Stimulated activated CD8-positive, alpha-beta memory T cell treated with anti-CD3 and anti-CD28 coated beads, Interleukin-4, amount 100 ng/mL, for 48 hours (primary cell): Measurements from ENCODE around the gene CLP1.
"Not testable (repeated sequence)": the region's sequence is repeated elsewhere in the genome, so short reads cannot be mapped to it uniquely, and the experiment has no call there.

Source experiments
- DNase-seq: peaks from one replicate; pipeline ENCODE4 v3.0.0-alpha.2; 2020

The CLP1 gene

DNA sequence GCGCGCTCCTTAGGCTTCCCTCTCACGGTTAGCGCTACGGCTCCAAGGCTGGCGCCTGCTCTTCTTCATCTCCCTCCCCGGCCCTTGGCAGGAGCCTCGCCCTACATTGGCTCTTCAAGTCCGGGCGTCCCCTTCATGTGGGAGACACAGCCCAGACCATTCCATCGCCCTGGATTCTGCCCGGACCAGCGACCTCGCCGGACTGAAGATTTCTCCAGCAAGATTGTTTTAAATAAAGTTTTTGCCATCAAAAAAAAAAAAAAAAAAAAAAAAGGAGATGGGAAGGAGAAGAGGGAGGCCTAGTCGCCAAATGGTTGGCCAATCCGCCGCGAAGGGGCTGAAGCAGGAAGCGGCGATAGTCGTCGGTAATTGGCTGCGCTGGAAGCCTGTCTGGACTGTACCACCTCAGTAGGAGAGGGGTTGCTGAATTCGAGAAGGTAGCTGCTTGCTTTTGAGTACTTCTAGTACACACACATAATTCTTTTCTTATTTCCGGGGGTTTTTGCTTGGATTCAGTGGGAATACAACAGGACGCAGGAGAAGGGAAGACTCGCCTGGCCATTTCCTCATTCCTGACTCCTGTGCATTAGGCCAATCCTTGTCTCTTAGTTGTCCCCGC is 9.7 kb downstream of the CLP1 start:
- DNase-seq, result peak; percentile 92

DNA sequence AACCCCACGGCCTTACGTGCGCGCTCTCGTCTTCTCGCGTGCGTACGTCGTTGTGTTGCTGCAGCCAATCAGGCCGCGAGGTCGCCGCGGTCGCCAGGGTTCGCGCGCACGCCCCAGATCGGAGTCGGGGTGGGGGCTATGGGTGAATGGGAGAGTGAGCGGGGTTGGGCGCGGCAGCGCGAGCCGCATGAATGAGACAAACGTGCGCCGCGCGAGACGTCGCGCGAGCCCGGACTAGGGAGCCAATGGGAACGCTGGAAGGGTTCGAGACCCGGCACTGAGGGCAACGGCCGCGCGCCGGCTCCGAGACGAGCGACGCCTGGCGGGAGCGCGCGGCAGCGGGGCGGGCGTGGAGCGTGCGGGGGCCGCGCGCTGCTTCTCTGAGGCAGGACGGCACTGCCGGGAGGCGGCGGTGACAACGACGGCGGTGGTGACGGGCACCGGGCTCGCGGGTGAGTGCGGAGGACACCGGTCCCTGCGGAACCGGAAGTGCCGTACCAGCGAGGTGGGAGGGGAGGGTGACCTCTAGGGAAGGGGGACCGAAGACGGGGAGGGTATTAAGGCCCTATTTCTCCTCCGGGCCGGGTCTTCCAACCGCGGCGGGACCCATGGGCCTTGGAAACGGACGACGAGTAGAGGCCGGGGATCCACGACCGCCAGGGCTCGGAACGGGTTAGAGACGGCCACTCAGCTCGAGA is 10.3 kb downstream of the CLP1 start, which contains the start of gene ZDHHC5:
TSS of gene ZDHHC5 (plus strand) at position 379 of the 698 bp plus-strand sequence. CDS start 4,977 bp downstream, outside the sequence.
- DNase-seq, result peak; percentile 99

DNA sequence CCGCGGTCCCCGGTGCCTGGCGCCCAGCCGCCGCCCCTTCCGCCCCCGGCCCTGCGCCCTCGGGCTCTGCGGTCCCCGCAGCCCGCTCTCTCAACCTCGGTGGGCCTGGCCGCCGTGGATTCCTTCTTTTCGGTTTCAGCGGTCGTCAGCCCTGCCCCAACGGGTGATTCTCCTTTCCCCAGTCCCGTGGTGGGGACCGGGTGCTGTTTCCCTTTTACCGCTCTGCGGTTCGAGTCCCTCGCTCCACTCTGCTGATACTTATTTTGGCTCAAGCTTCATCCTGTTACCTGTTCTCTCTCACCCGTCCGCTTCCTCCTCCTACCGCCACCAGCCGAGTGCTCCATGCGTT is 10.8 kb downstream of the CLP1 start:
- no peak for DNase-seq

DNA sequence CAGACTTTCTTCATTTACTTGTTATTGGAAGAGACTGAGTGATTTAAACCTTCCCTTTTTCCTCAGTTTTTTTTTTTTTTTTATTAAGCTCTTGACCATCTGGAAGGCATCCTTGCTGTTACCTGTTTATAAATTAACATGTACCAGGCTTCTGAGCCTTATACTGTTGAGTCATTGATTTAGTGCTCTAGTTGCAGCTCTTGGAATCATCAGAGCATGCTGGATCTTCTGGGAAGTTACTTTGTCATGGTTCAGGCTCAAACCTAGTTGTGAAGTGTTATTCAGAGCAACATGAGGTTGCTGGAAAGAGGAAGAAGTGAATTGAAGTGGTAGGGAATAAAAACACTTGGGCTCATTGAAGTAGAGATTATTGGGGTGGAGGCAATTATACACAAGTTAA is 16.7 kb downstream of the CLP1 start:
- DNase-seq, result no peak

DNA sequence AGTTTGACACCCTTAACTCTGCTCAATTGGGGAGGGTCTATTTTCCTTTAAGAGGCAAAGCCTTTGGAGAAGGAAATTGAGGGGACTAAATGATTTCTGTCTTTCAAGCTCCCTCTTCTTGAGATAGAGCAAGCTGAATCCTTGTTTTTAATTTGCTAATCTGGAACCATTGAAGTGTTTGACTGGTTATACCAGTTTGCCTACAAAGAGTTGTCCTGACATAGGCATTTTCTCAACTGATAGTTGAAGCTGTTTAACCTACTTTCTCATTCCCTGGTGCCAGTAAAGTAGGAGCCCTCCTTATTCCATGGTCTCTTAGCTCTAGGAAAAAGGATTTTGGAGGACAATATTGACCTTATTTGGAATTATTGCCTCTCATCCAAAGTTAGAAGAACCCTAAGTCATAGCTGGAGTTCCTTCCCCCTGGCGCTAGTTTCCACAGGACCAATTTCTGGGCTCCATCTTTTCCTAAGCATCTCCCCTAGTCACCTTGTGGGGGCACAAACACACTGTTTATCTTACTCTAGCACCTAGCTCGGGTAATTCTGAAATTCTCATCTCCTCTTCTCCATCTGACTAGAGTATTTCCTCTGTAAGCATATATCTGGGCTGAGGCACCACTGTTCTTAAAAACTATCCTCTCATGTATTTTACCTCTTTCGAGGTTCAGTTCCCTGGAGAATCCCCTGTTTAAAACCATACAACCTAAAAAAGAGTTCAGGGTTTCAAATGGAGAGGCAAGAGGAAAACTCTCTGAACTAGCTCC is 17.8 kb downstream of the CLP1 start:
- DNase-seq, result no peak

DNA sequence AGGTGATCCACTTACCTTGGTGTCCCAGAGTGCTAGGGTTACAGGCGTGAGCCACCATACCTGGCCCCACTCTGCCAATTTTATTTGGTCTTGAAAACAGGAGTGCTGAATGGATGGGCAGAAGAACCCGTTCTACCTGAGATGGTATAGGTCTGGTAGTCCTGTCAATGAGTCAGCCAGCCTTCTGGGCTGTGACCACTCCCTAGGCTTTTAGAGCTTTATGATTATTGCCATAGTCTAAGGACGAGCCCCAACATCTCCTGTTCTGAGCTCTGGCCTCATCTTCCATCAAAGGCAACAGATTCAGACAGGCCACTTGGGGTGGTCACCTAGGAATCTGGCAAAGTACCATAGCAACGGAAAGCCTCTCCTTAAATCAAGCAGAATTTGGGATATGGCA is 21.8 kb downstream of the CLP1 start:
- no peak for DNase-seq

DNA sequence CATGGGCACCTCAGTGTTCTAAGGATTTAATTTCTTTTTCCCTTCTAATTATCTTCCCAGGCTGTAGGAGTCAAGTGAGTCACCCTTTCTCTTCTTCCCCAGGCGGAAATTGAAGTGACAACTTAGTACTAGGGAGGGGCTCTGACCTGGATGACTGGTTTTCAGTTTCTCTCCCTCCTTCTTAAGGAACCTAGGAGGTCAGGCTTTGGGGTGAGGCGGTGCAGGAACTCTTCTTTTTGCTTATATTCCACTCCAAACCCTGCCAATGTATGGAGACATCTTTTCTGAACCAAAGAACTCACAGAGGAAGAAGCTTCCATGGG is 23.0 kb downstream of the CLP1 start:
- no peak for DNase-seq

DNA sequence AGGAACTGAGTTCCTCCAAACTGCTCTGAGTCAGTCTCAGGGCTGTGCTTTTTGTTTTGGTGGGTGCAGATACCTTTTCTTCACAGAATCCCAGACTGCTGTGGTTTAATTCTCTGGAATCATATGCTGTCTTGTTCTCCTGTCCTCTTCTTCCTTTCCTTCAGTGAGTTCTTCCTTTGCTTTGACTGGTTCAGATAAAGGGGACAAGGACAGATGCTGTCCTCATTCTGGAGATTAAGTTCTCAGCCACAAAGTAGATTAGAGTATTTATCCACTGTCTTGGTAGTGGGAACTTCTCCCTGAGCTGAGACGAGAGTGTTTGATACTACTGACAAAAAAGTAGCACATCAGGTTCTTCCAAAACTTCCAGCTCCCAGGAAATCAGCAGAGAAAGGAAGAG is 23.6 kb downstream of the CLP1 start:
- no peak for DNase-seq

DNA sequence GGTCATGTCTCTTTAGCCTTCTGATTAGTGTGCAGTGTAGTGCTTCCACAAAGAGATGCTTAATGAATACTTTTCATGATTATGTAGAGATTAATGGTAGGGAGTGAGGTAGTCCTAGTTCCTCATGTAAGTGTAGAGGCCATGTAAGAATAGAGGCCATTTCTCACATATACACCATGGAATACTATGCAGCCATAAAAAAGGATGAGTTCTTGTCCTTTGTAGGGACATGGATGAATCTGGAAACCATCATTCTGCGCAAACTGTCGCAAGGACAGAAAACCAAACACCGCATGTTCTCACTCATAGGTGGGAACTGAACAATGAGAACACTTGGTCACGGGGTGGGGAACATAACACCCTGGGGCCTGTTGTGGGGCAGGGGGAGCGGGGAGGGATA is 32.9 kb downstream of the CLP1 start:
- DNase-seq, result not testable (repeated sequence)

DNA sequence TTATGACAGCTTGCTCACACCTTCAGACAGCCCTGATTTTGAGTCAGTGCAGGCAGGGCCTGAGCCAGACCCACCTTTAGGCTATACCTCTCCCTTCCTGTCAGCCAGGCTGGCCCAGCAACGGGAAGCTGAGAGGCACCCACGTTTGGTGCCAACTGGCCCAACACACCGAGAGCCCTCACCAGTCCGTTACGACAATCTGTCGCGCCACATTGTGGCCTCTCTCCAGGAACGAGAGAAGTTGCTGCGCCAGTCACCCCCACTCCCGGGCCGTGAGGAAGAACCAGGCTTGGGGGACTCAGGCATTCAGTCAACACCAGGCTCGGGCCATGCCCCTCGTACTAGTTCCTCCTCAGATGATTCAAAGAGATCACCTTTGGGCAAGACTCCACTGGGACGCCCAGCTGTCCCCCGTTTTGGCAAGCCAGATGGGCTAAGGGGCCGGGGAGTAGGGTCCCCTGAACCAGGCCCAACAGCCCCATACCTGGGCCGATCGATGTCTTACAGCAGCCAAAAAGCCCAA is 41.3 kb downstream of the CLP1 start:
- DNase-seq, result no peak

DNA sequence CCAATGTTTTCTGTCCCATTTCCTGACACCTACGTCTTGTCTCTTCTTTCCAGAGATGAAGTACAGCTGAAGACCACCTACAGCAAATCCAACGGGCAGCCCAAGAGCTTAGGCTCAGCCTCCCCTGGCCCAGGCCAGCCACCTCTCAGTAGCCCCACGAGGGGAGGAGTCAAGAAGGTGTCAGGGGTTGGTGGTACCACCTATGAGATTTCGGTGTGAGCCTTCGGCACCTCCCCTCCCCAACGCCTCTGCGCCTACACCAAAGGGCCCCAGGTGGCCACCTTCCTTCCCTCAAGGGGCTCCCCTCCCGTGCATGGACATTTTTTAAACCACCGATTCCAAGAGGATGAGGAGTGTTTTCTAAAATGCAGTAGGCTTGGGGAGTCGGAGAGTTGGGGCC is 42.3 kb downstream of the CLP1 start:
- no peak for DNase-seq

DNA sequence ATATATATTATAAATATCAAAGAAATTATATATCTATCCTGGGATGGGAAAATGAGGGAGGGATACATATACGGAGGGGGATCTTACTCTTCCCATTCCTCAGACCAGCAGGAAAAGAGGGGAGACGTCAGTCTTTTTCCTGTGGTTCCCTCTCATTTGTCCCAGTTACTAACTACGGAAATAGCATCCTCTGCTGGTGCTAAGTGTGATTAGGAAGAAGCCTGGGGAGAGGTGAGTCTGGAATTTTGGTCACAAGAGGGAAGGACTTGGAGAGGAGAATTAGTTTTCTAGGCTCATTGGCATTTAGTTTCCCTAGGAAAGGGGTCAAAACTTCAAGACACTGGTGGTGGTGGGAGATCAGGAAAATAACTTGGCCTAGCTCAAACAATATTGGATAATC is 42.9 kb downstream of the CLP1 start:
- no peak for DNase-seq

DNA sequence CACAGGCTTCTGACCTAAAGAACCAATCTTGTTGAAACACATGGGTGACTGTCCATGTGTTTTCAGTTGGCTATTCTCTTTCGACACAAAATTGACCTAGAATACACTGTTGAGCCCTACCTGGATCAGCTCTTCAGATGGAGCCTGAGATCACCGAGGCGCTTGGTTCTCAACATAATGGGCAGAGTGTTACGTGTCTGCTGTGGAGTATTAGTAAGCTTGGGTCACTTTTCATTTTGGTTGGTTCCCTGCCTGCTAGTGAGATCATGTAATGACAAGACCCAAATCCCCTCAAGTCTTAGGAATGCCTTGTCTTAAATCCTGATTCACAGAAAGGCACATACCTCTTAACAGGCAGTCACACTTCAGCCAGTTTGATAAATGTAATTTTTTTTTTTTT is 45.8 kb downstream of the CLP1 start:
- DNase-seq, result no peak

DNA sequence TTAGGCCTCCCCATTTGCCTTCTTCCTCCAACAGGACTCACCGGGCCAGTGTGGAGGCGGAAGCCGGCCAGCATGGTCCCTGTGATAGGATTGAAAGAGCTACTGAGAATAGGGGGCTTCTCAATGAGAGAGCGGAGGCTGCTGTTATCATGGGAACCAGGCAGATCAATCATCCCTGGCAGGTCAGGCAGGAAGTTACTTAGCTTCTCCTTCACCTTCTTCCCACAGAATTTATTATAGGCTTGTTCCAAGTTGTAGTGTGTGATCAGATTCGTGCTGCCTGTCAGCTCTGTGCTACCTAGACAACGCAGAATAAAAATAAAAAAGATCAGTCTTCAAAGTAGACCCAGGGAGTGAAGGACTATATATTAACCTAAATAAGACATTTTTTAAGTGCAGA is 47.4 kb downstream of the CLP1 start:
- DNase-seq, result no peak

DNA sequence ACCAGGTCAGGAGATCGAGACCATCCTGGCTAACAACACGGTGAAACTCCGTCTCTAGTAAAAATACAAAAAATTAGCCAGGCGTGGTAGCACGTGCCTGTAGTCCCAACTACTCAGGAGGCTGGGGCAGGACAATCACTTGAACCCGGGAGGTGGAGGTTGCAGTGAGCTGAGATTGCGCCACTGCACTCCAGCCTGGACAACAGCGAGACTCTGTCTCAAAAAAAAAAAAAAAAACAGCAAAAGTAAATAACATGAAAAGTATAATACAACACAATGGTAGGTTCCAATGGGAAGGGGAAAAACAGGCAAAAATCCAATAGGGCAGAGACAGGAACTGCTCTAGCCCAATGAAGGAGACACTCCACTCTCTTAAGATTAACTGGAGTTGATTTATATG is 47.9 kb downstream of the CLP1 start:
- DNase-seq, result not testable (repeated sequence)

DNA sequence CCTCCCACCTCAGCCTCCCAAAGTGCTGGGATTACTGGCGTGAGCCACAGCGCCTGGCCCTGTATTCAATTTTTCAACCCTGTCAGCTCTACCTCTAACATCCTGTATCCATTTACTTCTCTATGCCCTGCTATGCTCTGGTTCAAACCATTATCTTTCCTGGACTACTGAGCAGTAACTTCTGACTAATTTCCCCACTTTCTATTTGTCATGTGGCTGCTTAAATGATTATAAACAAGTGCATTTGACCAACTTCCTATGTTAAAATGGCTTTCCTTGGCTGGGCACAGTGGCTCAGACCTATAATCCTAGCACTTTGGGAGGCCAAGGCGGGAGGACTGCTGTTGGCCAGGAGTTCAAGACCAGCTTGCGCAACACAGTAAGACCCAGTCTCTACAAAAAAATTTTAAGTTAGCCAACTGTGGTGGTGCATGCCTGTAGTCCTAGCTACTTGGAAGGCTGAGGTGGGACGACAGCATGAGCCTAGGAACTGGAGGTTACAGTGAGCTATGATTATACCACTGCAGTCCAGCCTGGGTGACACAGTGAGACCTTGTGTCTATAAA is 52.3 kb downstream of the CLP1 start:
- DNase-seq, result no peak
